Measurements from ENCODE around the gene TRDN.

DNA sequence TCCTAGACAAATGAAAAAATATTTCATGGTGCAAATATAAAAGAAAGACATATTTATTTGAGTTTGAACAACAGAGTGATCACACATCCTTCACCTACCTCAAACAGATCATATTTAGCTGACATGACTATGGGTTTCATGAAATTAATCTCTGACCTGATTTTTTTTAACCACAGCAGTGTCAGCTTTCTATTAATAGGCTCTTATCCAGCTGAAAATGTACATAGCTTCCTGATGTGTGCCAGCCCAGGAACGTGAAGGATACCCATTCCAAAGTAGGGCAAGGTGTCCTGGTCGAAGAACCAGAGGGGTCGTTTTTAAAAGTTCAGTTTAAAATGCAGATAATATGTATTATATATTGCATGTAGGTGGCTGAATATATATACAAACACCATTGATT is 19.8 kb downstream of the TRDN start:
- TF ChIP-seq POLR2A (IDR thresholded peaks at IDR 0.05): no peak
- TF ChIP-seq, protein P1, sequence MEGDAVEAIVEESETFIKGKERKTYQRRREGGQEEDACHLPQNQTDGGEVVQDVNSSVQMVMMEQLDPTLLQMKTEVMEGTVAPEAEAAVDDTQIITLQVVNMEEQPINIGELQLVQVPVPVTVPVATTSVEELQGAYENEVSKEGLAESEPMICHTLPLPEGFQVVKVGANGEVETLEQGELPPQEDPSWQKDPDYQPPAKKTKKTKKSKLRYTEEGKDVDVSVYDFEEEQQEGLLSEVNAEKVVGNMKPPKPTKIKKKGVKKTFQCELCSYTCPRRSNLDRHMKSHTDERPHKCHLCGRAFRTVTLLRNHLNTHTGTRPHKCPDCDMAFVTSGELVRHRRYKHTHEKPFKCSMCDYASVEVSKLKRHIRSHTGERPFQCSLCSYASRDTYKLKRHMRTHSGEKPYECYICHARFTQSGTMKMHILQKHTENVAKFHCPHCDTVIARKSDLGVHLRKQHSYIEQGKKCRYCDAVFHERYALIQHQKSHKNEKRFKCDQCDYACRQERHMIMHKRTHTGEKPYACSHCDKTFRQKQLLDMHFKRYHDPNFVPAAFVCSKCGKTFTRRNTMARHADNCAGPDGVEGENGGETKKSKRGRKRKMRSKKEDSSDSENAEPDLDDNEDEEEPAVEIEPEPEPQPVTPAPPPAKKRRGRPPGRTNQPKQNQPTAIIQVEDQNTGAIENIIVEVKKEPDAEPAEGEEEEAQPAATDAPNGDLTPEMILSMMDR (IDR thresholded peaks at IDR 0.05): no peak

All from body of pancreas (tissue), 4 donors.